ENCODE data around the gene MIB2. TPM values are rescaled to one million over a fixed set of nuclear protein-coding genes. Genes with fewer than 3 reads are reported as not detected.

MIB2 gene
- total RNA-seq, 2 experiments from 2014 or later: 31.1 to 36.1 TPM

GRCh38 chr1:1619917-1620361, 4.6 kb downstream of the MIB2 start:
- intact Hi-C loops (cut with micrococcal nuclease): no loop called here
- no peaks in the 10 kb centered on the region for H3K27me3 Mint-ChIP-seq
- peaks cover 6% of the 10 kb centered on the region for H3K4me1 Mint-ChIP-seq (ENCODE audit: low read depth)
- H3K9me3 Mint-ChIP-seq: no peaks in the 10 kb centered on the region
- ChIA-PET CTCF (interaction anchor here (0.6 to 1.2 kb wide), 2 partner anchors 33 to 248 kb away, joined by 3 read pairs; no protein-coding TSS in a partner anchor), POLR2A (interaction anchor here (0.8 kb wide), 1 partner anchor 11 kb away, joined by 3 read pairs; no protein-coding TSS in a partner anchor)
- no peak for DNase-seq
- no peaks in the 10 kb centered on the region for H3K36me3 Mint-ChIP-seq
- H3K4me3 Mint-ChIP-seq: no peak overlapping the region
- H3K27ac Mint-ChIP-seq: no peak overlapping the region

- Mint-ChIP-seq H3K4me3 (no peak overlapping the region), H3K27me3 (no peaks in the 10 kb centered on the region), H3K9me3 (no peaks in the 10 kb centered on the region), H3K36me3 (no peaks in the 10 kb centered on the region), H3K27ac (no peak overlapping the region), H3K4me1 (ENCODE audit: low read depth) (peaks cover 6% of the 10 kb centered on the region)
- POLR2A ChIA-PET: interaction anchor here (0.8 kb wide), 1 partner anchor 10 kb away, joined by 3 read pairs; no protein-coding TSS in a partner anchor
- no peak for DNase-seq
- CTCF ChIA-PET: no interaction called here
- intact Hi-C loops (cut with micrococcal nuclease): no loop called here
These were observed 5.3 kb downstream of the MIB2 start for GRCh38 chr1:1620433-1621139.

GRCh38 chr1:1621173-1622009, 6.1 kb downstream of the MIB2 start:
- Mint-ChIP-seq H3K9me3 (no peaks in the 10 kb centered on the region), H3K4me3 (no peak overlapping the region), H3K36me3 (no peaks in the 10 kb centered on the region), H3K4me1 (ENCODE audit: low read depth) (peaks cover 6% of the 10 kb centered on the region), H3K27me3 (no peaks in the 10 kb centered on the region), H3K27ac (no peak overlapping the region)
- CTCF ChIA-PET: no interaction called here
- POLR2A ChIA-PET: no interaction called here
- intact Hi-C loops (cut with micrococcal nuclease): no loop called here
- DNase-seq: no peak

- ChIA-PET POLR2A (no interaction called here), CTCF (no interaction called here)
- Mint-ChIP-seq H3K4me3 (no peak overlapping the region), H3K4me1 (ENCODE audit: low read depth) (peaks cover 2% of the 10 kb centered on the region), H3K27me3 (no peaks in the 10 kb centered on the region), H3K9me3 (no peaks in the 10 kb centered on the region), H3K27ac (no peak overlapping the region), H3K36me3 (no peaks in the 10 kb centered on the region)
- intact Hi-C loops (cut with micrococcal nuclease): no loop called here
- DNase-seq: no peak
These were observed 6.9 kb downstream of the MIB2 start for GRCh38 chr1:1622010-1622787.

- Mint-ChIP-seq H3K36me3 (no peaks in the 10 kb centered on the region), H3K4me3 (no peak overlapping the region), H3K9me3 (no peaks in the 10 kb centered on the region), H3K4me1 (ENCODE audit: low read depth) (no peaks in the 10 kb centered on the region), H3K27ac (no peak overlapping the region), H3K27me3 (no peaks in the 10 kb centered on the region)
- intact Hi-C loops (cut with micrococcal nuclease): no loop called here
- ChIA-PET CTCF (no interaction called here), POLR2A (no interaction called here)
- DNase-seq: no peak
These were observed 7.4 kb downstream of the MIB2 start for GRCh38 chr1:1622788-1623094.

GRCh38 chr1:1623181-1623630, 7.9 kb downstream of the MIB2 start:
- Mint-ChIP-seq H3K27ac (no peak overlapping the region), H3K4me1 (ENCODE audit: low read depth) (no peaks in the 10 kb centered on the region), H3K36me3 (no peaks in the 10 kb centered on the region), H3K9me3 (no peaks in the 10 kb centered on the region), H3K4me3 (no peak overlapping the region), H3K27me3 (no peaks in the 10 kb centered on the region)
- ChIA-PET CTCF (no interaction called here), POLR2A (no interaction called here)
- DNase-seq: no peak
- intact Hi-C loops (cut with micrococcal nuclease): no loop called here

GRCh38 chr1:1623631-1624442, 8.5 kb downstream of the MIB2 start:
- intact Hi-C loops (cut with micrococcal nuclease): no loop called here
- Mint-ChIP-seq H3K4me3 (no peak overlapping the region), H3K27ac (no peak overlapping the region), H3K4me1 (ENCODE audit: low read depth) (no peaks in the 10 kb centered on the region), H3K27me3 (no peaks in the 10 kb centered on the region), H3K36me3 (no peaks in the 10 kb centered on the region), H3K9me3 (no peaks in the 10 kb centered on the region)
- DNase-seq: no peak
- ChIA-PET POLR2A (no interaction called here), CTCF (no interaction called here)

- intact Hi-C loops (cut with micrococcal nuclease): no loop called here
- Mint-ChIP-seq H3K4me1 (ENCODE audit: low read depth) (peaks cover under 1% of the 10 kb centered on the region), H3K27ac (no peak overlapping the region), H3K36me3 (no peaks in the 10 kb centered on the region), H3K9me3 (no peaks in the 10 kb centered on the region), H3K27me3 (no peaks in the 10 kb centered on the region), H3K4me3 (no peak overlapping the region)
- ChIA-PET CTCF (no interaction called here), POLR2A (no interaction called here)
- no peak for DNase-seq
These were observed 9.4 kb downstream of the MIB2 start for GRCh38 chr1:1624443-1625403.

GRCh38 chr1:1625404-1625775, 10.1 kb downstream of the MIB2 start:
- no peak for DNase-seq
- POLR2A ChIA-PET: no interaction called here
- intact Hi-C loops (cut with micrococcal nuclease): no loop called here
- no peaks in the 10 kb centered on the region for H3K9me3 Mint-ChIP-seq
- no peak overlapping the region for H3K27ac Mint-ChIP-seq
- peaks cover 6% of the 10 kb centered on the region for H3K4me1 Mint-ChIP-seq (ENCODE audit: low read depth)
- peaks cover 2% of the 10 kb centered on the region for H3K27me3 Mint-ChIP-seq
- peaks cover 2% of the 10 kb centered on the region for H3K36me3 Mint-ChIP-seq
- CTCF ChIA-PET: no interaction called here
- no peak overlapping the region for H3K4me3 Mint-ChIP-seq

- CTCF ChIA-PET: no interaction called here
These were observed 10.5 kb downstream of the MIB2 start for GRCh38 chr1:1625824-1626206.

More at GRCh38 chr1:1625824-1626206, 10.5 kb downstream of the MIB2 start:
- intact Hi-C loops (cut with micrococcal nuclease): no loop called here
- H3K27ac Mint-ChIP-seq: no peak overlapping the region
- H3K9me3 Mint-ChIP-seq: no peaks in the 10 kb centered on the region
- H3K27me3 Mint-ChIP-seq: peaks cover 2% of the 10 kb centered on the region
- H3K36me3 Mint-ChIP-seq: peaks cover 2% of the 10 kb centered on the region
- H3K4me1 Mint-ChIP-seq (ENCODE audit: low read depth): peaks cover 6% of the 10 kb centered on the region
- no peak overlapping the region for H3K4me3 Mint-ChIP-seq
- no peak for DNase-seq
- POLR2A ChIA-PET: no interaction called here

Data from activated CD4-positive, alpha-beta memory T cell treated with anti-CD3 and anti-CD28 coated beads for 36 hours (primary cell).